ENCODE results near the gene CNTNAP5. TPM values are rescaled to one million over a fixed set of nuclear protein-coding genes. Genes with fewer than 3 reads are reported as not detected.

CNTNAP5 gene
- not detected in 2 replicates for total RNA-seq

GRCh38 chr2:124025171-124025580 lies at the start of gene CNTNAP5:
Gene CNTNAP5 (plus strand): TSS chr2:124025287. CDS start chr2:124025651, 364 bp downstream.

